ENCODE results near the gene ERBB4.

DNA sequence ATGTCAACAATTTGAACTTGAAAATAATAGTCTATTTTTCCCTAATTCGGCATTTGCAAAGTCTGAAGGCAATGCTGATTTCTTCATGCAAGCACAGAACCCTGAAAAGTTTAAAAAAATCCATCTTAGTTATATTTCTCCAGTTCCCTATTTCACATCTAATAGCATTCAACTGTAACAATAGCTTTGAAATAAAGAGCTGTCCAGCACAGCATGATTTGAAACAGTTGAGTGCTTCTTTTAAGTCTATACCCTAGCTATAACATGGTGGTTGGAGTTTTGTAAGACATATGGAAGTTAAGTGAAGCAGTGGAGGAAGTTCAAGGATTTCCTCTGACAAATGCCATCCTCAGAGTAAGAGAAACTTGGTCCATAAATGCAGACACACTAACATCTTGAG is 691.9 kb downstream of the ERBB4 start:
- TF ChIP-seq, protein P1, sequence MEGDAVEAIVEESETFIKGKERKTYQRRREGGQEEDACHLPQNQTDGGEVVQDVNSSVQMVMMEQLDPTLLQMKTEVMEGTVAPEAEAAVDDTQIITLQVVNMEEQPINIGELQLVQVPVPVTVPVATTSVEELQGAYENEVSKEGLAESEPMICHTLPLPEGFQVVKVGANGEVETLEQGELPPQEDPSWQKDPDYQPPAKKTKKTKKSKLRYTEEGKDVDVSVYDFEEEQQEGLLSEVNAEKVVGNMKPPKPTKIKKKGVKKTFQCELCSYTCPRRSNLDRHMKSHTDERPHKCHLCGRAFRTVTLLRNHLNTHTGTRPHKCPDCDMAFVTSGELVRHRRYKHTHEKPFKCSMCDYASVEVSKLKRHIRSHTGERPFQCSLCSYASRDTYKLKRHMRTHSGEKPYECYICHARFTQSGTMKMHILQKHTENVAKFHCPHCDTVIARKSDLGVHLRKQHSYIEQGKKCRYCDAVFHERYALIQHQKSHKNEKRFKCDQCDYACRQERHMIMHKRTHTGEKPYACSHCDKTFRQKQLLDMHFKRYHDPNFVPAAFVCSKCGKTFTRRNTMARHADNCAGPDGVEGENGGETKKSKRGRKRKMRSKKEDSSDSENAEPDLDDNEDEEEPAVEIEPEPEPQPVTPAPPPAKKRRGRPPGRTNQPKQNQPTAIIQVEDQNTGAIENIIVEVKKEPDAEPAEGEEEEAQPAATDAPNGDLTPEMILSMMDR (IDR thresholded peaks at IDR 0.05): no peak
- no peak for TF ChIP-seq POLR2A (IDR thresholded peaks at IDR 0.05)

Data from lower leg skin (tissue), 3 donors.